ENCODE results near the gene FKBP10. TPM values are rescaled to one million over a fixed set of nuclear protein-coding genes. Genes with fewer than 3 reads are reported as not detected.

FKBP10 gene
- total and polyA plus RNA-seq, 9 of the 15 experiments (the other 6 are each of a cell fraction or from before 2014, with no cell fraction given): 0.03 to 3.0 (median 1.4) TPM; not detected in 1

DNA sequence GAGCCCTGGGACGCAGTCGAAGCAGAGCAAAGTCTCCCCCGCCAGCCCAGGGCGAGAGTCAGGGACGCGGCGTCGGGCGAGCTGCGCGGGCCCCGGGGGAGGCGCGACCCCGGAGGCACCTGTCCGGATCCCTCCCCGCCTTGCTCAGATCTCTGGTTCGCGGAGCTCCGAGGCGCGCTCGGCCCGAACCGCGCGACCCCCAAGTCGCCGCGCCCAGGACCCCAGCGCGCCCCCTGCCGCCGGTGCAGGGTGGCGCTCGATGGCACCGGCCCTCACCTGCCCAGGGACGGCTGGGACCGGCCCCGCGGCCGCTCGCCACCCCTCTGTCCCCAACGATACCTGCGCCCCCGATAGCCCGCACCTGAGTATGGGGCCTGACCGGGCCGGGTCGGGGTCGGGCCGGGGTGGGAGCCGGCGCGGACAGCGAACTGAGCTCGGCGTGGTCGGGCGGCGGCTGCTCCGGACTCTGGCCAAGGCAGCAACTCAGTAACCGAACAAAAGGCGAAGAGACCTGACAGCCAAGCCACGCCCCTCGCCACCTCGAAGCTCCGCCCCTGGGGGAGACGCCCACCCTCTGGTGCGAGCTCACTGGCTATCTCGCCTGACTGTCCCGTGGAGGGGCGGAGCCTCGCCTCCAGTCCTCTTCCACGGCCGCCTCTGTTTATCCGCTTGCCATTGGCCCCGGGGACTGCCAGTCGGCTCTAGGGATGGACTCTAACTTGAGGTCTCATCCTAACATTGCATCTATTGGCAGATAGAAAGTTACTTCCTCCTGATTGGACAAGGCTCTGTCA lies 26.4 kb upstream of the FKBP10 start, which contains the start of gene JUP (continued):
- TF ChIP-seq PKNOX1 (IDR thresholded peaks at IDR 0.05) (peak; percentile 100), POLR2A (conservative IDR thresholded peaks at IDR 0.05) (peak; percentile 92), HNRNPL (IDR thresholded peaks at IDR 0.05; ENCODE audit: low read depth, low read length) (peak; percentile 82), ZNF584 (CRISPR knock-in tag; IDR thresholded peaks at IDR 0.05; ENCODE audit: low read depth) (no peak), TGIF2 (CRISPR knock-in tag; IDR thresholded peaks at IDR 0.05) (peak; percentile 51; the same call in 1 of the 2 replicates), ZNF644 (tag; IDR thresholded peaks at IDR 0.05; ENCODE audit: low read depth) (no peak), ZEB2 (IDR thresholded peaks at IDR 0.05) (0 out of 2 replicates have a peak, but pooled peaks have one; percentile 8), HNRNPK (IDR thresholded peaks at IDR 0.05; ENCODE audit: low read depth, low read length, poor library complexity, severe bottlenecking) (peak; percentile 30), ZNF766 (CRISPR knock-in tag; conservative IDR thresholded peaks at IDR 0.05) (0 out of 2 replicates have a peak, but pooled peaks have one; percentile 38), HMGXB4 (CRISPR knock-in tag; IDR thresholded peaks at IDR 0.05) (peak; percentile 94), E2F6 (IDR thresholded peaks at IDR 0.05; ENCODE audit: borderline replicate concordance in 1 of 2, extremely low read depth in 1 of 2, insufficient read depth in 1 of 2, insufficient read length in 1 of 2, low read depth in 1 of 2, low read length in 1 of 2, poor library complexity in 1 of 2, severe bottlenecking in 1 of 2) (peak in 1 of 2 experiments; percentile 59), AFF4 (CRISPR knock-in tag; IDR thresholded peaks at IDR 0.05) (0 out of 2 replicates have a peak, but pooled peaks have one; percentile 65), CREB1 (IDR thresholded peaks at IDR 0.05) (0 out of 2 replicates have a peak, but pooled peaks have one; percentile 43), CREB1 (CRISPR knock-in tag; IDR thresholded peaks at IDR 0.05) (peak; percentile 50; the same call in 1 of the 2 replicates), ATF1 (CRISPR knock-in tag; IDR thresholded peaks at IDR 0.05) (no peak), ATF1 (tag; IDR thresholded peaks at IDR 0.05) (peak; percentile 79), BCL6 (CRISPR knock-in tag; IDR thresholded peaks at IDR 0.05) (no peak), TCF7 (IDR thresholded peaks at IDR 0.05; ENCODE audit: borderline replicate concordance) (0 out of 2 replicates have a peak, but pooled peaks have one; percentile 35), ZNF165 (CRISPR knock-in tag; IDR thresholded peaks at IDR 0.05; ENCODE audit: borderline replicate concordance) (no peak)

Measured in K562 (cell line).